Stimulated activated memory B cell treated with anti-CD40 and anti-IgM and Interleukin-4, amounts not matched to agents 10 μg/mL and 1 μg/mL and 100 μg/mL, for 72 hours (primary cell): ENCODE results near the gene VAT1.
"Not testable (repeated sequence)": the region's sequence is repeated elsewhere in the genome, so short reads cannot be mapped to it uniquely, and the experiment has no call there.

ENCODE experiments used
- ATAC-seq: fragments of 150-1000 bp; cut with Tn5 transposase; 2 replicates; pipeline ENCODE4 v1.10.0; 2021
- H3K27ac Mint-ChIP-seq: one replicate; pipeline ENCODE4 v1.8.0; 2022; ENCODE audit warnings: mild to moderate bottlenecking, mixed read lengths
- H3K27me3 Mint-ChIP-seq: one replicate; pipeline ENCODE4 v1.8.0; 2022; ENCODE audit warnings: mixed read lengths
- H3K36me3 Mint-ChIP-seq: one replicate; pipeline ENCODE4 v1.8.0; 2022; ENCODE audit warnings: mixed read lengths
- H3K4me1 Mint-ChIP-seq: one replicate; pipeline ENCODE4 v1.8.0; 2022; ENCODE audit warnings: mixed read lengths
- H3K4me3 Mint-ChIP-seq: one replicate; pipeline ENCODE4 v1.8.0; 2022; ENCODE audit warnings: mild to moderate bottlenecking, moderate library complexity, mixed read lengths
- H3K9me3 Mint-ChIP-seq: one replicate; pipeline ENCODE4 v1.8.0; 2022; ENCODE audit warnings: mixed read lengths

Gene VAT1

GRCh38 chr17:43018932-43019331 lies 3.3 kb downstream of the VAT1 start:
- Mint-ChIP-seq H3K27me3 (no peaks in the 10 kb centered on the region), H3K9me3 (no peaks in the 10 kb centered on the region), H3K27ac (peak overlapping the region; percentile 18), H3K36me3 (peaks cover 17% of the 10 kb centered on the region), H3K4me3 (no peak overlapping the region), H3K4me1 (peaks cover 15% of the 10 kb centered on the region)
- no peak for ATAC-seq

- ATAC-seq, result no peak
- H3K4me3 Mint-ChIP-seq, result no peak overlapping the region
- no peaks in the 10 kb centered on the region for H3K9me3 Mint-ChIP-seq
- peaks cover 24% of the 10 kb centered on the region for H3K36me3 Mint-ChIP-seq
- H3K27me3 Mint-ChIP-seq, result no peaks in the 10 kb centered on the region
- peaks cover 15% of the 10 kb centered on the region for H3K4me1 Mint-ChIP-seq
- H3K27ac Mint-ChIP-seq, result no peak overlapping the region
These were observed 4.0 kb downstream of the VAT1 start for GRCh38 chr17:43018008-43018853.

- H3K9me3 Mint-ChIP-seq, result no peaks in the 10 kb centered on the region
- no peak overlapping the region for H3K27ac Mint-ChIP-seq
- peaks cover 30% of the 10 kb centered on the region for H3K36me3 Mint-ChIP-seq
- peaks cover 13% of the 10 kb centered on the region for H3K4me1 Mint-ChIP-seq
- ATAC-seq, result no peak
- no peaks in the 10 kb centered on the region for H3K27me3 Mint-ChIP-seq
- no peak overlapping the region for H3K4me3 Mint-ChIP-seq
These were observed 6.0 kb downstream of the VAT1 start for GRCh38 chr17:43016216-43016615.

GRCh38 chr17:43015579-43015978 lies 6.6 kb downstream of the VAT1 start:
- ATAC-seq, result no peak
- Mint-ChIP-seq H3K4me1 (peaks cover 11% of the 10 kb centered on the region), H3K9me3 (no peaks in the 10 kb centered on the region), H3K36me3 (peaks cover 30% of the 10 kb centered on the region), H3K27ac (peak overlapping the region; percentile 44), H3K27me3 (no peaks in the 10 kb centered on the region), H3K4me3 (no peak overlapping the region)

- no peak overlapping the region for H3K4me3 Mint-ChIP-seq
- H3K27ac Mint-ChIP-seq, result peak overlapping the region; percentile 44
- H3K9me3 Mint-ChIP-seq, result no peaks in the 10 kb centered on the region
- H3K4me1 Mint-ChIP-seq, result peaks cover 16% of the 10 kb centered on the region
- H3K36me3 Mint-ChIP-seq, result peaks cover 30% of the 10 kb centered on the region
- H3K27me3 Mint-ChIP-seq, result no peaks in the 10 kb centered on the region
- no peak for ATAC-seq
These were observed 7.3 kb downstream of the VAT1 start for GRCh38 chr17:43014649-43015542.

- no peaks in the 10 kb centered on the region for H3K9me3 Mint-ChIP-seq
- ATAC-seq, result peak; percentile 20
- peaks cover 30% of the 10 kb centered on the region for H3K36me3 Mint-ChIP-seq
- H3K27ac Mint-ChIP-seq, result no peak overlapping the region
- no peaks in the 10 kb centered on the region for H3K27me3 Mint-ChIP-seq
- H3K4me1 Mint-ChIP-seq, result peaks cover 10% of the 10 kb centered on the region
- H3K4me3 Mint-ChIP-seq, result no peak overlapping the region
These were observed 8.1 kb downstream of the VAT1 start for GRCh38 chr17:43014020-43014648.

- Mint-ChIP-seq H3K36me3 (peaks cover 30% of the 10 kb centered on the region), H3K4me3 (no peak overlapping the region), H3K27me3 (no peaks in the 10 kb centered on the region), H3K9me3 (no peaks in the 10 kb centered on the region), H3K27ac (peak overlapping the region; percentile 48), H3K4me1 (peaks cover 10% of the 10 kb centered on the region)
- ATAC-seq, result no peak
These were observed 8.9 kb downstream of the VAT1 start for GRCh38 chr17:43013296-43013695.

- H3K36me3 Mint-ChIP-seq, result peaks cover 30% of the 10 kb centered on the region
- no peak for ATAC-seq
- no peak overlapping the region for H3K4me3 Mint-ChIP-seq
These were observed 10.3 kb downstream of the VAT1 start for GRCh38 chr17:43011728-43012472.

GRCh38 chr17:43010667-43011308 lies 11.4 kb downstream of the VAT1 start:
- Mint-ChIP-seq H3K36me3 (peaks cover 35% of the 10 kb centered on the region), H3K27ac (no peak overlapping the region), H3K9me3 (no peaks in the 10 kb centered on the region), H3K4me3 (no peak overlapping the region), H3K4me1 (peaks cover 19% of the 10 kb centered on the region), H3K27me3 (no peaks in the 10 kb centered on the region)
- ATAC-seq, result no peak

More at GRCh38 chr17:43011728-43012472, 10.3 kb downstream of the VAT1 start:
- Mint-ChIP-seq H3K4me1 (peaks cover 11% of the 10 kb centered on the region), H3K9me3 (no peaks in the 10 kb centered on the region), H3K27ac (no peak overlapping the region), H3K27me3 (no peaks in the 10 kb centered on the region)

- Mint-ChIP-seq H3K4me3 (peak within 1 kb of the TSS; percentile 100), H3K36me3 (peaks cover 22% of the 10 kb centered on the region), H3K4me1 (peaks cover 19% of the 10 kb centered on the region), H3K9me3 (no peaks in the 10 kb centered on the region), H3K27me3 (no peaks in the 10 kb centered on the region), H3K27ac (peak within 1 kb of the TSS; percentile 98)
- peak; percentile 98 for ATAC-seq
These were observed 15.3 kb downstream of the VAT1 start, which contains the start of gene IFI35 for GRCh38 chr17:43006639-43007551. Gene IFI35, plus strand, starts transcription at chr17:43006784. Its CDS starts 164 bp downstream, at chr17:43006948.

GRCh38 chr17:43003542-43004172 lies 18.5 kb downstream of the VAT1 start:
- peaks cover 23% of the 10 kb centered on the region for H3K4me1 Mint-ChIP-seq
- H3K27ac Mint-ChIP-seq, result no peak overlapping the region
- peaks cover 45% of the 10 kb centered on the region for H3K36me3 Mint-ChIP-seq
- no peak overlapping the region for H3K4me3 Mint-ChIP-seq
- no peaks in the 10 kb centered on the region for H3K9me3 Mint-ChIP-seq
- H3K27me3 Mint-ChIP-seq, result no peaks in the 10 kb centered on the region
- ATAC-seq, result no peak

- H3K4me3 Mint-ChIP-seq, H3K9me3 Mint-ChIP-seq, ATAC-seq, H3K27ac Mint-ChIP-seq, H3K27me3 Mint-ChIP-seq: not testable (repeated sequence)
- peaks cover 22% of the 10 kb centered on the region for H3K4me1 Mint-ChIP-seq
- H3K36me3 Mint-ChIP-seq, result peaks cover 42% of the 10 kb centered on the region
These were observed 21.3 kb downstream of the VAT1 start for GRCh38 chr17:43000894-43001293.

- Mint-ChIP-seq H3K4me1 (peaks cover 34% of the 10 kb centered on the region), H3K4me3 (peak overlapping the region; percentile 87), H3K27ac (peak overlapping the region; percentile 94), H3K36me3 (peaks cover 48% of the 10 kb centered on the region), H3K27me3 (no peaks in the 10 kb centered on the region), H3K9me3 (no peaks in the 10 kb centered on the region)
- ATAC-seq, result no peak
These were observed 23.1 kb downstream of the VAT1 start for GRCh38 chr17:42999003-42999525.
